Mammary epithelial cell (primary cell): Measurements from ENCODE around the gene CEP104.

ENCODE experiments used
- CTCF ChIP-seq, 2 donors: IDR thresholded peaks in 1 of 2; conservative IDR thresholded peaks in 1 of 2; 2 replicates each; pipeline ENCODE4 v1.5.1; 2011 to 2012; ENCODE audit warnings: inconsistent platforms in 2 of 2, low read length in 2 of 2, mild to moderate bottlenecking in 2 of 2, control low read depth in 1 of 2, low read depth in 1 of 2; ENCODE audit not compliant: insufficient read depth in 1 of 2; ENCODE audit errors: extremely low read depth in 1 of 2
- EZH2 ChIP-seq: IDR thresholded peaks from 2 replicates; pipeline ENCODE4 v1.6.1; 2012; ENCODE audit warnings: low read length, inconsistent platforms, borderline replicate concordance

- TF ChIP-seq CTCF (conservative IDR thresholded peaks at IDR 0.05 in 1 of 2, IDR thresholded peaks at IDR 0.05 in 1 of 2; ENCODE audit: extremely low read depth in 1 of 2, insufficient read depth in 1 of 2, low read depth in 1 of 2, low read length in 2 of 2) (no peak), EZH2 (no peak)
Observed at GRCh38 chr1:3834701-3835100, 22.3 kb downstream of the CEP104 start.
